Measurements from ENCODE around the gene DIP2B.

- TF ChIP-seq CTCF (IDR thresholded peaks at IDR 0.05 in 8 of 11, conservative IDR thresholded peaks at IDR 0.05 in 3 of 11) (no peak), POLR2A (IDR thresholded peaks at IDR 0.05) (no peak), POLR2AphosphoS5 (IDR thresholded peaks at IDR 0.05) (no peak)
Observed at GRCh38 chr12:50580436-50580835, 75.7 kb downstream of the DIP2B start.

All from spleen (tissue), 7 donors.